Renal pelvis (tissue), 4 donors: ENCODE measurements around the gene RBAK. TPM values are rescaled to one million over a fixed set of nuclear protein-coding genes. Genes with fewer than 3 reads are reported as not detected.
"Not testable (repeated sequence)": the region's sequence is repeated elsewhere in the genome, so short reads cannot be mapped to it uniquely, and the experiment has no call there.

ENCODE experiments used
- DNase-seq: peaks from one replicate; pipeline ENCODE4 v3.0.0-alpha.2; 2013
- polyA plus RNA-seq, 3 donors: library from polyadenylated mRNA; unstranded; fragments of 120-200 nt; gene quantifications; one replicate each; pipeline ENCODE4 v1.2.1, GENCODE V29; 2013; ENCODE audit not compliant: insufficient read length in 3 of 3

Gene RBAK
- polyA plus RNA-seq, 3 donors: 19.8 to 24.5 (median 20.4) TPM

DNA sequence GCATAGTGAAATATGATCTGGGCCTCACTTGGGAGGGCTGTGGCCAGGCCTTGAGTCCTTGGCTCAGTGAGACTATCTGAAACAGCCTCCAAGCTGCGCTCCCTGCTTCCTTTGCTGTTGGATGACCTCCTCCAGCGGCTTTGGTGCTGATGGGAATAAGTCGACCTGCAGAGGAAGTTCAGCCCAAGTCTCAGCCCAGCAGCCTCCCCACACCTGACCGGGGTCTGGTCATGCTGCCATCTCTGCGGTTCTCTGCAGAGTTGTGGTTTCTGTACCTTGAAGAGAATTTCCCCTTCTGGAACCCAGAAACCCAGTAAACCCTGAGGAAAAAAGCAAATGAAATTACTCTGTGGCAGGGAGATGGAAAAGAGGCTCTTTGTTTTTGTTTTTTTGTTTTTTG lies 4.6 kb upstream of the RBAK start:
- no peak for DNase-seq

DNA sequence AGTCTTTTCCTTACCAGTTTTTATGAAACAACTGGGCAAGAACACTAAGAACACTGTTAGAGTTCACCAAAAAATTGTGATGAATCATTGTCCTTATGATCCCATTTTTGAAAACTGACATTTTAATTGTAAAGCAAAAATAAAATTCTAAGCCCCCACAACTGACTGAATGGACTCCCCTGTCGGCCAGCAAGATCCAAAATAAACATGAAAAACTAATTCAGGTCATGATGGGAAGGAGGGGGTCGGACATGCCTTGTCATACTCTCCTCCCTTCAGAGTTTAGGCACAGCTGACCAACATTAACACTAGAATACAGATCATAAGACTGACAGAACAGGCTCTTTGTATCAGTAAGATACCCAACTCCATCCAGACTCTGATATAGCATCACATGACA lies 2.0 kb upstream of the RBAK start:
- DNase-seq: no peak

DNA sequence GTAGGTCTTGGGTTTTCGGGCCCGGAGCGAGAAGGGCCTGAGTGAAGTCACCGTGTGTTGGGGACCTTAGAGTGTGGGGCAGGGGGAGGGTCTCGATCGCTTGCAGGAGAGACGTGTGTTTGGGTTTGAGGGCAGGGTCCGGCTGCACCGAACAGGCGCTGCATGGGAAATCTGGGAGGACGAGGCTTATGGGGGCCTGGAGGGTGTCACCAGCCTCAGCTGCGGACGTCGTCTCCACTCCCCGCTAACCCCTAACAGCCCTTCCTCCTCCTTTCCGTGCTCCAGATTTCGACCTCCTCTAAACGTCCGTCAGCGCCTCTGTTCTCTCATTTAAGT lies 705 bp downstream of the RBAK start:
- not testable (repeated sequence) for DNase-seq

DNA sequence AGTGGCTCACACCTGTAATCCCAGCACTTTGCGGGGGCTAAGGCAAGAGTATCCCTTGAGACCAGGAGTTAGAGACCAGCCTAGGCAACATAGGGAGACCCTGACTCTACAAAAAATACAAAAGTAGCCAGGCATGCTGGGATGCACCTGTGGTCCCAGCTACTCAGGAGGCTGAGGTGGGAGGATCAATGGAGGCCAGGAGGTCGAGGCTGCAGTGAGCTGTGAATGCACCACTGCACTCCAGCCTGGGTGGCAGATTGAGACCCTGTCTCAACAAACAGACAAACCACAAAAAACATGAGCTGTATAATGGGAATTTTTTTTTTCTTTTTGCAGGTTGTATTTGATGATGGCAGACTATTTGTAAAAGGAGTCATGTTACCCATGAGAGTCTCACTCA lies 1.5 kb downstream of the RBAK start:
- not testable (repeated sequence) for DNase-seq

DNA sequence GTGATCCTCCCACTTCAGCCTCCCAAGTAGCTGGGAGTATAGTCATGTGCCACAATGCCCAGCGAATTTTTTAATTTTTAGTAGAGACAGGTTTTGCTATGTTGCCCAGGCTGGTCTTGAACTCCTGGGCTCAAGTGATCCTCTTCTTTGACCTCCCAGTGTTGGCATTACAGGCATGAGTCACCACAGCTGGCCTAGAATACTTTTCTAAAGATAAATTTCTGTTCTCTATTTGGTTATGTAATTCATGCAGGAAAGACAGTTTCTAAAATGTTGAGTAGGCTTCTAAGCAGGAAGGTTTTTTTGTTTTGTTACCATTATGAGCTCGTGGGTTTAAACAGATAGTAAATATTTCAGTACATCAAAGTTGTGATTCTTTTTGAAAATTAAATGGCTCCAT lies 5.0 kb downstream of the RBAK start:
- no peak for DNase-seq

DNA sequence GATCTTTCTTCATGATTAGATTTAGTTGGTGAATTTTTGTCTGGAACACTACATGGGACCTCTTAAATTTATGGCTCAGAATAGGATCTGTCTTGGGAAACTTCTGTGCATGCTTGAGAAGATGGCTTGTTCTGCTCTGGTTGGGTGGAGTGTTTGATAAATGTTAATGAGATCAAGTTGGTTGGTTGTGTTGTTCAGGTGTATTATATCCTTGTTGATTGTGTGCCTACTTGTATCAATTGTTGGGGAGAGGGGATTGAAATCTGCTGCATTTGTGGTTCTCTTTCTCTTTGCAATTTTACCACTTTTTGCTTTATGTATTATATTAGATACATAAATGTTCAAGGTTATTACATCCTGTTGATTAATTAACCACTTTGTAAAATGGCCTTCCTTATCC lies 6.1 kb downstream of the RBAK start:
- not testable (repeated sequence) for DNase-seq

DNA sequence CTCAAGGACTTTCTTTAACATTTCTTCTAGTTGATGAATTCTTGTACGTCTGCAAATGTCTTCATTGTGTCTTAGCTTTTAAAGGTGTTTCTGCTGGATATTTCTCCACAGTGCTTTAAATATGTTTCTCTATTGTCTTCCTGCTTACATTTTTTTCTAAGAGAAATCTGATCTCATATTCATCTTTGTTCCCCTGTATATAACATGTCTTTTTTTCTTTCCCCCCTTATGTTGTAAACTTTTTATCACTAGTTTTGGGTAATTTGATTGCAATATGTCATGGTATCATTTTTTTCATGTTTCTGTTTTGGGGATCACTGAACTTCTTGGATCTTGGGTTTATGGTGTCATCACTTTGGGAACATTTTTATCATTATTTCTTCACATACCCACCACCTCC lies 7.5 kb downstream of the RBAK start:
- DNase-seq: no peak

DNA sequence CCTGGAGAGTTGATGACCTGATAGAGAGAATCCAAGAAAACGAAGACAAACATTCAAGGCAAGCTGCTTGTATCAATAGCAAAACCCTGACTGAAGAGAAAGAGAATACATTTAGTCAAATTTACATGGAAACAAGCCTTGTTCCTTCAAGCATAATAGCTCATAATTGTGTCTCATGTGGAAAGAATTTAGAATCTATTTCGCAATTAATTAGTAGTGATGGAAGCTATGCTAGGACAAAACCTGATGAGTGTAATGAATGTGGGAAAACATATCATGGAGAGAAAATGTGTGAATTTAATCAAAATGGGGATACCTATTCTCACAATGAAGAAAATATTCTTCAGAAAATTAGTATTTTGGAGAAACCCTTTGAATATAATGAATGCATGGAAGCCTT lies 18.0 kb downstream of the RBAK start:
- DNase-seq: no peak

DNA sequence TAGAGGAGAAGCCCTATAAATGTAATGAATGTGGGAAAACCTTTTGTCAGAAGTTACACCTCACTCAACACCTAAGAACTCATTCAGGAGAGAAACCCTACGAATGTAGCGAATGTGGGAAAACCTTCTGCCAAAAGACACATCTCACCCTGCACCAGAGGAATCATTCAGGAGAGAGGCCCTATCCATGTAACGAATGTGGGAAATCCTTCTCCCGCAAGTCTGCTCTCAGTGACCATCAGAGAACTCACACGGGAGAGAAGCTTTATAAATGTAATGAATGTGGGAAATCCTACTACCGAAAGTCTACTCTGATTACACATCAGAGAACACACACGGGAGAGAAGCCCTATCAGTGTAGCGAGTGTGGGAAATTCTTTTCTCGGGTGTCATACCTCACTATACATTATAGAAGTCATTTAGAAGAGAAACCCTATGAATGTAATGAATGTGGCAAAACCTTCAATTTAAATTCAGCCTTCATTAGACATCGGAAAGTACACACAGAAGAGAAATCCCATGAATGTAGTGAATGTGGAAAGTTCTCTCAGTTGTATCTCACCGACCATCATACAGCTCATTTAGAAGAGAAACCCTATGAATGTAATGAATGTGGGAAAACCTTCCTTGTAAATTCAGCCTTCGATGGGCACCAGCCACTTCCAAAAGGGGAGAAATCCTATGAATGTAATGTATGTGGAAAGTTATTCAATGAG lies 18.9 kb downstream of the RBAK start:
- no peak for DNase-seq

DNA sequence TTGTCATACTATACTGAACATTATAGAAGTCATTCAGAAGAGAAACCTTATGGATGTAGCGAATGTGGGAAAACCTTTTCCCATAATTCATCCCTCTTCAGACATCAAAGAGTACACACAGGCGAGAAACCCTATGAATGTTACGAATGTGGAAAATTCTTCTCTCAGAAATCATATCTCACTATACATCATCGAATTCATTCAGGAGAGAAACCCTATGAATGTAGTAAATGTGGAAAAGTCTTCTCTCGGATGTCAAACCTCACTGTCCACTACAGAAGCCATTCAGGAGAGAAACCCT lies 19.4 kb downstream of the RBAK start:
- DNase-seq: no peak

DNA sequence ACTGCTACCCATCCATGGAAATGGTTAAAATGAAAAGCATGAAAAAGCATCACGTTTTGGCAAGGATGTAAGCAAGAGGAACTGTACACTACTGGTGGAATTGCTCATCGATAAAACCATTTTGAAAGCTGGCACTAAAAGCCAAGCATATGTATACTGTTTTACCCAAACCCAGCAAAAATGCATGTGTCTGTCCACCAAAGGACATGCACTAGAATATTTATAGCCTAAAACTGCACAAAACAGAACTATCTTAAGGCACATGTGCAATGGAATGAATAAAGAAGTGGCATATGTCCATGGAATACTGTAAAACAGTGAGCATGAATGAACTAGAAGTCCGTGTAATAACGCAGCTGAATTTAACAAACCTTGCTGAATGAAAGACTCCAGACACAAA lies 22.9 kb downstream of the RBAK start:
- DNase-seq: no peak

DNA sequence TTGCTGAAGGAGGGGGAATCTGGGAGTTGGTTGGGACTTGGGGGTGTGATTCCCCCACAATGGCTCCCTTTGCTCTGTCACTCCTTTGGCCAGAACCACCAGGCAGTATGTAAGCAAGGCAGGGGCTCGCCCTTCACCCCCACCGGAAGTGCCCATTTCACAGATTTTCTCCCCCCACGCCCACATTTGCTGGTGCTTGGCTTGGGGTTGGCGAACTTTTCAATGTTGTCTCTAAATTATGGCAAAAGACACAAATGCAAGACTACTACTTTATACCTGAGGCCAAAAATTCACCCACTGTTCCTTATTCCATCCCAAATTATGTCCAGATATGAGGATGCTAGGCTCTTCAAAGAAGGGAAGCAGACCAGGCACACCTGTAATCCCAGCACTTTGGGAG lies 24.5 kb downstream of the RBAK start:
- no peak for DNase-seq

DNA sequence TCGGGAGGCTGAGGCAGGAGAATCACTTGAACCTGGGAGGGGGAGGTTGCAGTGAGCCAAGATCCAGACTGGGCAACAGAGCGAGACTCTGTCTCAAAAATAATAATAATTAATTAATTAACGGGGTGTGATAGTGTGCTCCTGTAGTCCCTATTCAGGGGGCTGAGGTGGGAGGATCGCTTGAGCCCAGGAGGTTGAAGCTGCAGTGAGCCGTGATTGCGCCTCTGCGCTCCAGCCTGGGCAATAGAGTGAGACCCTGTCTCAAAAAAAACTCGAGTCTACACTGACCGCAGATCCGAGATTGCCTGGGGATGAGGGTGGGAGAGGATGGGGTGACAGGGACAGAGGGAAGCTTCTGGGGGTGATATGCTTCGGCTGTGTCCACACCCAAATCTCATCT lies 29.5 kb downstream of the RBAK start:
- not testable (repeated sequence) for DNase-seq

DNA sequence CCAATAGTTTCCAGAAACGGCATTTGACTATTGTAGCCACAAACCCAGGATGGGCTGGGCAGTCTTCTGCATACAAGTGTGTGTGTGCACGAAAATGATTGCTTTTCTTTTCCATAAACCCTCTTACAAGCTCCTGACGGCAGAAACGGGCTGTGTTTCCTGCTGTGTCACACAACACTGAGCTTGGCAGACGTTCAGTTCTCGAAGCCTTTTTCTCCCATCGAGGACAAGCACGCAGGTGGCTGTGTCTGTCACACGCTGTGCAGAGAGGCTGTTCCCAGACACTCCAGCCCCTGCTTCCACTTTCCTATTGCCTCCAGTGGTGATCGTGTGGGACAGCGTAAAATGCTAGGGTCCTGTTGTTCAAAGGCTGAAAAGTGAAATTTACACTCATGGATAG lies 32.1 kb downstream of the RBAK start:
- no peak for DNase-seq

DNA sequence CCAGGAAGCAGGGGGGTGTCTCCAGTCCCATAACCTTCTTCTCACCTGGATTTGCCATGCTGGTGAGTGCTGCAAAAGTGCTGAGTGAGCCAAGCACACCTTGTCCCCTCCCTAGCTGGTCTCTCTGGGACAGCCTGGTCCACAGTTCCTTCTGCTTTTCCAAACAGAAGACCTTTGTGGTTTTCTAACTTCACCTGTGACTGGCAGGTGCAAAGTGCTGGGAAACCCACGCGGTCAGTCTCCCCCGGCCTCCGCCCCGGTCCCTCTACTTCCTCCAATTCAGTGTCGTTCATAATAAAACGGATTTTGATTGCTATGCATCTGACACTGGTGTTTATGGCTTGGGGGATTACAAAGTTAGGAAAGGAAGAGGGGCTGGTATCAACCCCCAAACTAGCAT lies 37.1 kb downstream of the RBAK start:
- DNase-seq: no peak

DNA sequence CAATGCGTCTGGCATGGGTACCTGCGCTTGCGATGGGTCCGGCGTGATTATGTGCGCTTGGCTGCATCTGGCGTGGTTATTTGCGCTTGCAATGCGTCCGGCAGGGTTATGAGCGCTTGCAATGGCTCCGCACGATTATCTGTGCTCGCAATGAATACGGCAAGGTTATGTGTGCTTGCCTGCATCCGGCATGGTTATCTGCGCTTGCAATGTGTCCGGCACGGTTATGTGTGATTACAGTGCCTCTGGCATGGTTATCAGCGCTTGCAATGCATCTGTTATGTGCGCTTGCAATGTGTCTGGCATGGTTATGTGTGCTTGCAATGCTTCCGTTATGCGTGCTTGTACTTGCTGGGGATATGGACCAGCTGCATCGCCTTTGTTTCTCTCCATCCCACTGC lies 37.7 kb downstream of the RBAK start:
- DNase-seq: no peak

DNA sequence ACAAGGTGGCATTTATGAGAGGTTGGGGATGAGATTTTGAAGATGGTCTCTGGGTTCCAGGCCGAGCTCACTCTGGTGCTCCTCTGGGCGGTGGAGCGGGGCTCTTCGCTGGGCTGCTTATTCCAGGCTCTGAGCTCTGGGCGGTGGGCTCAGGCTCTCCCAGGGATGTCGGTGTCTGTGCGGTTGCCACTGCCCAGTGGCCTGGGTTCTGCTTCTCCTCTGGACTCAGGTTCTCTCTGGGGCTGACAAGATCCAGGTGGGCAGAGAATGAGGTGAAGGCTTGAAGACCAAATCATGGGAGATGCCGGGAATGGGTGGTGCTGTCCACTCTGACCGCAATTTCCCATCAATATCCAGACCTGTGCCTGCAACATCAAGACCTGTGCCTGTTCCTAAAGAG lies 40.6 kb downstream of the RBAK start:
- no peak for DNase-seq

DNA sequence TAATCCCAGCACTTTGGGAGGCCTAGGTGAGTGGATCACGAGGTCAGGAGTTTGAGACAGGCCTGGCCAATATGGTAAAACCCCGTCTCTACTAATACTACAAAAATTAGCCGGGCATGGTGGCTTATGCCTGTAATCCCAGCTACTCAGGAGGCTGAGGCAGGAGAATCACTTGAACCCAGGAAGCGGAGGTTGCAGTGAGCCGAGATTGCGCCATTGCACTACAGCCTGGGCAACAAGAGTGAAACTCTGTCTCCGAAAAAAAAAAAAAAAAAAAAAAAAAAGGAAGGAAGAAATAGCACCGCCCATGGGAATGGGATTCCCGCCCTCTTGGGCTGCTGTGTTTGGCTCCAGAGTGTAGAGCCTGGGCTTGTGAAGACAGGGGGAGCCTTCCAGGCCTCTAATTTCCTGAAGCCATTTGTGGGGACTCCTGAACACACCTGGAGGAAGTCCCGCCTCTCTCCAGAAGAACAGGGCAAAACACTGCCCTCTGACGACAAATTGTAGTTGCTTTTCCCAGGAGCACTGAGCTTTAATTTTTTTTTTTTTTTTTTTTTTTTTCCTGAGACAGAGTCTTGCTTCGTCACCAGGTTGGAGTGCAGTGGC lies 42.7 kb downstream of the RBAK start:
- not testable (repeated sequence) for DNase-seq

DNA sequence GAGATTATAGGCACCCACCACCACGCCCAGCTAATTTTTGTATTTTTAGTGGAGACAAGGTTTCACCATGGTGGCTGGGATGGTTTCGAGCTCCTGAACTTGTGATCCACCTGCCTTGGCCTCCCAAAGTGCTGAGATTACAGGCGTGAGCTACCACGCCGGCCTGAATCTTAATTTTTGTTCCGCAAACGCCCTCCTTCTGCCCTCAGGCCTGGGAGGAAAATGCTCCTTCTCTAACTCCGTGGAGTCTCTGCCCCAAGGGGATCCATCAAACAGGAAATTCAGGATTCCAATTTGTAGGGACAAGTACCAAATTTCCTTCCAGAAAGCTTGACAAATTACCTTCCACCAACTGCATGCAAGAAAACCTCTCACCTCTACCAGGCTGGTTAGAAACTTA lies 43.2 kb downstream of the RBAK start:
- DNase-seq: no peak

DNA sequence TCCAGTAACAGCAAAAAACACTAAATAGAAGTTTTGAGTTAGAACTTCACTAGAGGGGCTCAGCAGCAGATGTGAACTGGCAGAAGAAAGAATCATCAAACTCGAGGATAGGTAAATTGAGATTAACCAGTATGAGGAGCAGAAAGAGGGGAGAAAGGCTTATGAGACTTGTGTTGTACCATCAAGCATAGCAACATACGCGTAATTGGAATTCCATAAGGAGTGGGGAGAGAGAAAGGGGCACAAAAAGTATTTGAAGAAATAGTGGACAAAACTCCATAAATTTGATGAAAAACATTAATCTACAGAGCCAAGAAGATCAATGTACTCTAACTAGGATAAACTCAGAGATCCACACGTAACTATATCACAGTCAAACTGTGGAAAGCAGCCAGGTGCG lies 48.3 kb downstream of the RBAK start:
- DNase-seq: no peak

DNA sequence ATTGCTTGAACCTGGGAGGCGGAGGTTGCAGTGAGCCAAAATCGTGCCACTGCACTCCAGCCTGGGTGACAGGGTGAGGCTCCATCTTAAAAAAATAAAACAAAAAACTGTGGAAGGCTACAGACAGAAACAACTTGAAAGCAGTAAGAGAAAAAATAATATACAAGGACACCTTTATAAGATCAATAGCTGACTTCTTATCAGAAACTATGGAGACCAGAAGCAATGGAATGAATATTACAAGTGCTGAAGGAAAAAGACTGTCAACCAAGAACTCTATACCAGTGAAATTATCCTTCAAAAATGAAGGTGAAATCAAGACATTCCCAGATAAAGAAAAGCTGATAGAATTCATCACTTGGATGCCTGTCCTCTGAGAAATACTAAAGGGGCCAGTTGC lies 49.0 kb downstream of the RBAK start:
- no peak for DNase-seq

DNA sequence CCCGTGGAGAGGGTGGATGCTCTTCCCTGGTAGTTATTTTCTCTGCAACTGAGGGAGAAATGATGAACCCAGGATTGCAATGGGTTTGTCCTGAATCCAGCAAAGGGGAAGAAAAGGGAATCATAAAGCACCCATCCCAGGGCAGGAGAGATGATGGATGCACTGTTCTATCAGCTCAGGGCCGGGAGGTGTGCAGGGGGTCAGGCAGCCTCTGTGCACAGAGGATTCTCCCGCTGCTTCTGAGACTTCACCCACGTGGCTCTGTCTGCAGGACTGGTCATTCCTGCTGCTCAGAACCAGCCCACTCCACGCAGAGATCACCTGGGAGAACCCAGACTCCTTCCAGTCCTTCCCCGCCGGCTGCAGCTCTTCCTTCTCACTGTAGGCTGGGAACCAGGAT lies 70.7 kb downstream of the RBAK start:
- DNase-seq: no peak

DNA sequence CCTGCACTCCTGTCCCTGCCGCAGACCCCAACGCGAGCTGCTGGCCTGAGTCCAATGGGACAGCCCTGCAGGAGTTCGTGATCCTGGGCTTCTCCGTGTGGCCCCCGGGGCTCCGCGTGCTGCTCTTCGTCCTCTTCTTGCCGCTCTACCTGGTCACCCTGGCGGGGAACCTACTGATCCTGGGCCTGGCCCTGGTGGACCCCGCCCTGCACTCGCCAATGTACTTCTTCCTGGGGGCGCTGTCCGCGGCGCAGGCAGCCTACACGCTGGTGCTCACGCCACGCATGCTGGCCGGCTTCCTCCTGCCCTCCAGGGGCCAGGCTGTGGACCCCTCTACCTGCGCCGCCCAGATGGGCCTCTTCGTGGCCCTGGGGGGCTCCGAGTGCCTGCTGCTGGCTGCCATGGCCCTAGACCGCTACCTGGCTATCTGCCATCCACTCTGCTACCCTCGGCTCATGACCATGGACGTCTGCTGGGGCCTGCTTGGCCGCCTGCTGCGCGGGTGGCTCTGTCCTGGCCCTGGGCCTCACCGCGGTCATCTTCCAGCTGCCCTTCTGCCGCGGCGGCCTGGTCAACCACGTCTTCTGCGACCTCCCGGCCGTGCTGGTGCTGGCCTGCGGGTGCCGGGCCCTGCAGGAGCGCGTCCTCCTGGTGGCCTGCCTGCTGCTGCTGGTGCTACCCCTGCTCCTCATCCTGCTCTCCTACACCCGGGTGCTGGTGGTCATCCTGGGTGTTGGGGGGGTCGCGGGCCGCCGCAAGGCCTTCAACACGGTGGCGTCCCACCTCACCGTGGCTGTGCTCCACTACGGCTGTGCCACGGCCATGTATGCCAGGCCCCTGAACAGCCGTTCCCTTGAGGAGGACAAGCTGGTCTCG lies 71.7 kb downstream of the RBAK start:
- DNase-seq: no peak
